ENCODE data around the gene FTL. TPM values are rescaled to one million over a fixed set of nuclear protein-coding genes. Genes with fewer than 3 reads are reported as not detected.

FTL gene
- polyA plus RNA-seq, 4 donors, result 2,163 to 3,232 (median 2,621) TPM

DNA sequence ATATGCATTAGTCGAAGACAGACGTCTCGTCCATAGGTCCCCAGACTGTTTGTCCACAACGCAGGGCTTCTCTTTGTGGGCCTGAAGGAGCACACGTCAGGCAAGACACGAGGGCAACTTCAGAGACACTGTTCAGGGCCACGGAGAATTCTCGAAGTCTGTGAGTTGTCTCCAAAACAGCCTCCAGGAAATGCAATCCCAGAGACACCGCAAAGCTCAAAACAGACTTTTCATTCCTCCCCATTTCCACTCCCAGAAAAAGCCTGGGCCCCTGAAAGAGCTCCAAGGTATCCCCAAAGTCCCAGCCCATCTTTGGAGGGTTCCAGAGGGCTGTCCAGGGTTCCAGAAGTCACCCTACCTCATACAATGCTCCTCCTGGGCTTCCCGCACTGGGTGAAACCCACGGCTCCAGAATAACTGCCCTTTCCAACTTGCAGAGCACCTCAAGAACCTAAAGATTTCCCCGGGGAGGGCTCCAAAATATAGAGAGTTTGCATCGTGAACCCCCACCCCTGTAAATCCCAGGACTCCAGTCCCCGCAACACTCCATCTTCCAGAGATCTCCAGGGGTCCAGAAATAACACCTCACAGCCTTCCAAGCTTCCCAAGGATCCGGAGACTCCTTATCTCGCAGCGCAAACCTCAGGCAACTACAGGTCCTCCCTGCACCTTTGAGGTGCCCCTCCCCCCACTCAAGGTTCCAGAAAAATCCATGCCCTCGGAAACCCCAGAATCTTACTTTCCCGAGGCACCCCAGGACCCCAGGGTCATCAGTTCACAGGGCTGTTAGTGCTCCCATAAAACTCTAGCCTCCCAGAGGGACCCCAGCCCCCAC, 687 bp upstream of the FTL start:
- DNase-seq (ENCODE audit: low read depth in 4 of 4, low spot score in 3 of 4), result no peak

DNA sequence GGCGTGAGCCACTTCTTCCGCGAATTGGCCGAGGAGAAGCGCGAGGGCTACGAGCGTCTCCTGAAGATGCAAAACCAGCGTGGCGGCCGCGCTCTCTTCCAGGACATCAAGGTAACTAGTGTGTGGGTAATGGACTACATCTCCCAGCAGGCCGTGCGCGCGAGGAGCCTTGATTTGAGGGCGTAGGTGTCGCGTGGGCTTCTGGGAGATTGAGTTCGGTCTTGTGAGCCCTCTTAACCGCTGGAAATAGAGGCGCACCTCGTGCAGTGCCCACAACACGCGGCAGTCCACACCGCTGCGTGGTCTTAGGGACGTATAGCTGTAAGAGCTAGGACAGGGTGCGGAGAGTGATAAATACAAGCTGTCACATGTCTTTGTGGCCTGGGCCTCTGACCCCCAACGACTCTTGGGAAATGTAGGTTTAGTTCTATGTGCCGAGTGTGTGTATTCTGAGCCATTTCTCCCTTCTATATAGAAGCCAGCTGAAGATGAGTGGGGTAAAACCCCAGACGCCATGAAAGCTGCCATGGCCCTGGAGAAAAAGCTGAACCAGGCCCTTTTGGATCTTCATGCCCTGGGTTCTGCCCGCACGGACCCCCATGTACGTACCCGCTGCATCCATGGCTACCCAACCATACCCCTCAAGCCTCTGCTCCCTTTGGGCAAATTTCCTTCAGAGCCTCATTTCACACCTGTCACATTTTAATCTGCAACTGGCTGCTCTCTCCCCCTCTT, 864 bp downstream of the FTL start:
- peak; percentile 70 to 80 (median 78) for DNase-seq (ENCODE audit: low read depth in 4 of 4, low spot score in 3 of 4)

DNA sequence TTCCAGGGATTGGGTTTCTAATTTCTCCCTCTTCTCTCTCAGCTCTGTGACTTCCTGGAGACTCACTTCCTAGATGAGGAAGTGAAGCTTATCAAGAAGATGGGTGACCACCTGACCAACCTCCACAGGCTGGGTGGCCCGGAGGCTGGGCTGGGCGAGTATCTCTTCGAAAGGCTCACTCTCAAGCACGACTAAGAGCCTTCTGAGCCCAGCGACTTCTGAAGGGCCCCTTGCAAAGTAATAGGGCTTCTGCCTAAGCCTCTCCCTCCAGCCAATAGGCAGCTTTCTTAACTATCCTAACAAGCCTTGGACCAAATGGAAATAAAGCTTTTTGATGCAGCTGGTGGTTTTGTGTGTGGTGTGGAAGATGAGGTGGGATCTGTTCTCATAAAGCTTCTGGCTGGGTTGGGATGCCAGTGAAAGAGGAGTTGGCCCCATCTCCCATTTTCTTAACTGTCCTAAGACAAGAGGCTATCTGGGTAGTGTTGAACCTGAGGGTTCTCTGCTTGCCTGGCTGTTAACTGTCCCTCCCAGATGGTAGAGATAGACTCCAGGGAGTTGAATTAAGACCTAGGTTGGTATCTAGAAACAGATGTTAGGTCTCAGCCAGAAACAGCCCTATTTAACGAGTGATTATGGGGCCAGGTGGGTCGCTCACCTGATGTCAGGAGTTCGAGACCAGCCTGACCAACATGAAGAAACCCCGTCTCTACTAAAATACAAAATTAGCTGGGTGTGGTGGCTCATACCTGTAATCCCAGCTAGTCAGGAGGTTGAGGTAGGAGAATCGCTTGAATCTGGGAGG, 1.6 kb downstream of the FTL start:
- DNase-seq (ENCODE audit: low read depth in 4 of 4, low spot score in 3 of 4), result no peak

DNA sequence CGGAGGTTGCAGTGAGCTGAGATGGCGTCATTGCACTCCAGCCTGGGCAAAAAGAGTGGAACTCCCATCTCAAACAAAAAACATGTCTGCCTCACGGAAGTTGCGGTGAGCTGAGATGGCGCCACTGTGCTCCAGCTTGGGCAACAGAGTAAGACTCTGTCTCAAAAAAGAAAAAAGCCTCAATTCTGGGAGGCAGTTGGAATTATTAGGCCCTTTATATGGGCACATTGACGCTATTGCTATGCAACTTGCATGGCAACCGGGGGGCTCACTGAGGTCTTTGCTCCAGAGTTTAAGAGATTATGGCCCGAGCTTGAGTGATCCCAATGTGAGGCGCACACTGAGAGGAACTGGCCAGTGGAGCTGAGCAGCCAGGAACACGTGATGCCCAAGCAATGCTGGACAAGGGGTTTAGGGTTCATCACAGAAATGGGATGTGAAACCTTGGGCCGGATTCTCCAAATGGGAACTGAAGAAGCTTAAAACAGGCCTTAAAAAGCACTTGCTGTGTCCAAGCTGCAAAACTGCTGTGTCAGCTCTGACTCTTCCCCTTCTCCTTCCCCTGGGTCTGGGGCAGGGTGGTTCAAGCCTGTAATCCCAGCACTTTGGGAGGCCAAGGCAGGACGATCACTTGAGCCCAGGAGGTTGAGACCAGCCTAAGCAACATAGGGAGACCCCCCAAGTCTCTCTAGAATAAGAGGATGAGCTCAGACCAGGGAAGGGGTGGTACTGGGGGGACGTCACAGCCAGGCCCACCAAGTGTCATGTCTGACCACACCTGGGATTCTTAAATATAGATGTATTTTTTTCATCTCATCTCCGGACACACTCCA, 2.5 kb downstream of the FTL start:
- DNase-seq (ENCODE audit: low read depth in 4 of 4, low spot score in 3 of 4), result no peak

- no peak for DNase-seq (ENCODE audit: low read depth in 4 of 4, low spot score in 3 of 4)
Measured at GRCh38 chr19:48968179-48968661, 3.1 kb downstream of the FTL start.

DNA sequence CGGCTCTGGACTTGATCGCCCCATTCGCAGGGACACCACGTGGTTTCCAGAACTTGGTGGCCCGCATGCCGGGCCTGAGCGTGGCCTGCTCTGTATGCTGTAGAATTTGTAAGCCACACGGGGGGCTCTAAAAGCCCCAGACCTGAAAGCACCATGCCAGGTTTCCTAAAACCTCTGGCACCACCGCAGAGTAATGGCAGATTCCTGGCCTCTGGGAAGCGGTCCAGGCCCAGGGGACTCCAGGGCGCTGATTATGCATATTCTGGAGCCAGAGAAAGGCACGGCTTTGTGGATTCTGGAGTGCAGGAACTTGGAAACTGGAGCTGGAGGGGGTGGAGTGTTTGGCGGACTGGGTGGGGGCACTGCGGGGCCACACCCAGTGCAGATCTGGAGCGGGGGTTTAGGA, 3.7 kb downstream of the FTL start:
- no peak for DNase-seq (ENCODE audit: low read depth in 4 of 4, low spot score in 3 of 4)

- DNase-seq (ENCODE audit: low read depth in 4 of 4, low spot score in 3 of 4), result no peak
Measured at GRCh38 chr19:48969276-48970138, 4.4 kb downstream of the FTL start.

DNA sequence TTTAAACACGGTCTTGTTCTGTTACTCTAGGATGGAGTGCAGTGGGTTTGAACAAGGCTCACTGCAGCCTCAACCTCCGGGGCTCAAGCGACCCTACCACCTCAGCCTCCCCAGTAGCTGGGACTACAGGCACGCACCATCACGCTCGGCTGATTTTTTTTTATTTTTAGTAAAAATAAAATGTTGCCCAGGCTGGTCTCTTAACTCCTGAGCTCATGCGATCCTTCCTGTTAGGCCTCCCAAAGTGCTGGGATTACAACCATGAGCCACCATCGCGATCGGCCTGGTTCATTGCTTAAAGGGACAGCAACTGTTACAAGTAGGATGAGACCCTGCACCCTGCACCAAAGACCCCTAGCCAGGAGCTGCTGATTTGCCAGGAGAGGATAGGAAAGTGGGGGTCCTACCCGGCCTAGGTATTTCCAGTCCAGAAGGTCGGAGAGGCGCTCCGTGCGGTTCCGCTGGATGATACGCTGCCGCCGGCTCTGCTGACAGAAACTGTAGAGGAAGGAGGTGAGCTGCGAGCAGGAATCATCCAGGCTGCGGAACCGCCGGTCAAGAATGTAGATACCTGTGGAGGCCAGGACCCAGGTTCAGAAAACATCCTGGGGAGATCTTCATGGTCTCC, 5.1 kb downstream of the FTL start:
- DNase-seq (ENCODE audit: low read depth in 4 of 4, low spot score in 3 of 4), result no peak

DNA sequence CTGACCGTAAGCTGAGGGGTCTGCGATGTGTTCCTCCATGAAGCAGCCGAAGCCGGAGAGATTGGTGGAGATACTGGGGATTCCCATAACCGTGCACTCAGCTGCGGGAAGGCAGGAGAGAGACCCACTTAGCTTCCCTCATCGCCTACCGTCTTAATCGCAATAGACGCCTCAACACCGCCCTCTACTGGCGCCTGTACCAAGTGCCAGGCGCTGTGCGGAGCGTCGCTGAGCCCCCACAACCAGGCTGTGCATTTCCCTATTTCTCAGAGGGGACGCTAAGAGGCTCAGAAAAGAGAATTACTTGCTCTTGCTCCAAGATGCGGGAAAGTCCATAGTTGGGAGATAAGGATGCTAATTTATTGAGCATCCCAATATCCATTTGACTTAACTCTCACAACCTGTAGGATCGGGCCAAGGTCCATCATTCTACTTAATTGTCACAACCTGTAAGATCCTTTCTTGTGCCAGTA, 5.8 kb downstream of the FTL start:
- peak in 2 of 4 donors; percentile 76 for DNase-seq (ENCODE audit: low read depth in 4 of 4, low spot score in 3 of 4)

- no peak for DNase-seq (ENCODE audit: low read depth in 4 of 4, low spot score in 3 of 4)
Measured at GRCh38 chr19:48975947-48976847, 11.1 kb downstream of the FTL start.

DNA sequence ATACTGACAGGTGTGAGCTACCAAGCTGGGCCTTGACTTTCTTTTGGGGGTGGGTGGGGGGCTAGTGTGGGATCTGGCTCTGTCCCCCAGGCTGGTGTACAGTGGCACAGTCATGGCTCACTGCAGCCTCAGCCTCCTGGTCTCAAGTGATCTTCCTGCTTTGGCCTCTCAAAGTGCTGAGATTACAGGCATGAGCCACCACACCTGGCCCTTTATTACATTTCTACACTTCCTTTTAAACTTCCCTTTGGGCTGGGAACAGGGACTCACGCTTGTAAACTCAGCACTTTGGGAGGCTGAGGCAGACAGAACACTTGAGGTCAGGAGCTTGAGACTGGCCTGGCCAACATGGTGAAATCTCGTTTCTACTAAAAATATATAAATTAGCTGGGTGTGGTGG, 12.0 kb downstream of the FTL start:
- no peak for DNase-seq (ENCODE audit: low read depth in 4 of 4, low spot score in 3 of 4)

GRCh38 chr19:48982280-48982679, 17.2 kb downstream of the FTL start:
- no peak for DNase-seq (ENCODE audit: low read depth in 4 of 4, low spot score in 3 of 4)

GRCh38 chr19:48985711-48986110, 20.6 kb downstream of the FTL start:
- no peak for DNase-seq (ENCODE audit: low read depth in 4 of 4, low spot score in 3 of 4)

DNA sequence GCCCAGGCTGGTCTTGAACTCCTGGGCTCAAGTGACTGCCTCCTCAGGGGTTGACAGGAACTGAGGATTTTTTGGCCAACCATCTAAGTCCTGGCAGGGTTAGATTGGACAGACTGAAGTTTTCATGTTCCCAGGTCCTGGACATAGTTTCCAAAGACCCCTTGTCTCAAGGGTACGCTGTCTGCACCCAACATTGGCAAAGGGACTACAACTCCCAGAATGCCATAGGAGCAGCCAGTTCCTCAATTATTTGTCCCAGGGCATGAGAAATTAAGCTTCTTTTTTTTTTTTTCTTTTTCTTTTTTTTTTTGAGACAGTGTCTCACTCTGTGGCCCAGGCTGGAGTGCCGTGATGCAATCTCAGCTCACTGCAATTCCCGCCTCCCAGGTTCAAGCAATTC, 21.1 kb downstream of the FTL start:
- no peak for DNase-seq (ENCODE audit: low read depth in 4 of 4, low spot score in 3 of 4)

DNA sequence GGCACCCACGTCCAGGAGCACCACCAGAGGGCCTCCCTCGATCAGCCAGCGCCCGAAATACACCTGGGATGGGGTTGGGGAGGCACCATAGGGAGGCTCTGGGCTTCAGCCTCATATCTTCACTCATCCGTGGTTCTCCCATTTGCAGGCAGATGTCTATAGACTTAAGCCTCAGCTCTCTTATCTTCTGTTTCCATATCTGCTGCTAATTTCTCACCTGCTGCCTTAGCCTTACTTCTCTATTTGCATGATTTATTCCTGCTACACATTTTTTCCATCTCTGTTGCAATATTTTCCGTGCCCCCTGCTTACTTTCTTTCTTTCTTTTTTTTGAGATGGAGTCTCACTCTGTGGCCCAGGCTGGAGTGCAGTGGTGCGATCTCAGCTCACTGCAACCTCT, 22.2 kb downstream of the FTL start:
- DNase-seq (ENCODE audit: low read depth in 4 of 4, low spot score in 3 of 4), result no peak

DNA sequence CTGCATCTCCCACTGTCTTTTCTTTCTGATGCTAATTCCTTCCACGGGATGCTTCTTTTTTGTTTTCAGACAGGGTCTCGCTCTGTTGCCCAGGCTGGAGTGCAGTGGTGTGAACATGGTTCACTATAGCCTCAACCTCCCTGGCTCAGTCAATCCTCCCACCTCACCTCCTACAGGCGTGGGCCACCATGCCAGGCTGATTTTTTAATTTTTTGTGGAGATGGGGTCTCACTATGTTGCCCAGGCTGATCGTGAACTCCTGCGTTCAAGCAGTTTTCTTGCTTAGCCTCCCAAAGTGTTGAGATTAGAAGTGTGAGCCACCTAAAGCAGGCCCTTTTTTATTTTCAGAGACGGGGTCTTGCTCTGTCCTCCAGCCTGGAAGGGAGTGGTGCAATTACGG, 23.2 kb downstream of the FTL start:
- DNase-seq (ENCODE audit: low read depth in 4 of 4, low spot score in 3 of 4), result no peak

DNA sequence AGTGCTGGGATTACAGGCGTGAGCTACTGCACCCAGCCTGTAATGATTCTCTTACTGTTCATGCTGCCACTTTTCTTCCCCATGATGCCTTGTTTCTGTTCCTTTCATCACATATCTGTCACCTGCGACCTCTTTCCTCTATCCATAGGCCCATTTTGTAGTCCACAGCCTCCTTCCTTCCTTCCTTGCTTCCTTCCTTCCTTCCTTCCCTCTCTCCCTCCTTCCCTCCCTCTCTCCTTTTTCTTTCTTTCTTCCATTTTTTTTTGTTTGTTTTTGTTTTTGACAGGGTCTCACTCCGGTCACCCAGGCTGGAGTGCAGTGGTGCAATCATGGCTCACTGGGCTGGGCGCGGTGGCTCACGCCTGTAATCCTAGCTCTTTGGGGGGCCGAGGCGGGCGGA, 23.8 kb downstream of the FTL start:
- no peak for DNase-seq (ENCODE audit: low read depth in 4 of 4, low spot score in 3 of 4)

Measured in right renal pelvis (tissue), 4 donors.